OCI-LY3 (cell line): Measurements from ENCODE around the gene AR.

Experiments used
- EZH2phosphoT487 ChIP-seq: fragments of 200-600 bp; shearing (Covaris generic); IDR thresholded peaks from 2 replicates; pipeline ENCODE4 v1.6.1; 2018; ENCODE audit warnings: antibody characterized with exemption, mixed run types, low read depth
- TF ChIP-seq, protein P1 (sequence below): fragments of 200-600, 300-600 bp; sonication (generic); IDR thresholded peaks from 2 replicates; pipeline ENCODE4 v1.5.1; 2014; ENCODE audit warnings: antibody characterized with exemption, low read length, low read depth

DNA sequence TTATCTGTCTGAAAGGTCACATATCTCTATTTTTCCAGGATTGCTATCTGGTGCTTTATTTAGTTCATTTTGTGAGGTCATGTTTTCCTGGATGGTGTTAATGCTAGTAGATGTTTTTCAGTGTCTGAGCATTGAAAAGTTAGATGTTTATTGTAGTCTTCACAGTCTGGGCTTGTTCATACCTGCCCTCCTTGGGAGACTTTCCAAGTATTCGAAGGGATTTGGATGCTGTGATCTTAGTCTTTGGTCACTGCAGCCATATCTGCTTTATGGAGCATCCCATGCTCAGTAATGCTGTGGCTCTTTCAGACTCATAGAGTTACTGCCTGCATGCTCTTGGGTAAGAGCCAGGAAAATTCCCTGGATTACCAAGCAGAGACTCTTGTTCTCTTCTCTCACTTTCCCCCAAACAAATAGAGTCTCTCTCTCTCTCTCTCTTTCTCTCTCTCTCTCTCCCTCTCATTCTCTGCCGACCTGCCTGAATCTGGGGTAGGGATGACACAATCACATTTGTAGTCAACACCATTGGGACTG is 130.0 kb downstream of the AR start:
- TF ChIP-seq, protein P1, sequence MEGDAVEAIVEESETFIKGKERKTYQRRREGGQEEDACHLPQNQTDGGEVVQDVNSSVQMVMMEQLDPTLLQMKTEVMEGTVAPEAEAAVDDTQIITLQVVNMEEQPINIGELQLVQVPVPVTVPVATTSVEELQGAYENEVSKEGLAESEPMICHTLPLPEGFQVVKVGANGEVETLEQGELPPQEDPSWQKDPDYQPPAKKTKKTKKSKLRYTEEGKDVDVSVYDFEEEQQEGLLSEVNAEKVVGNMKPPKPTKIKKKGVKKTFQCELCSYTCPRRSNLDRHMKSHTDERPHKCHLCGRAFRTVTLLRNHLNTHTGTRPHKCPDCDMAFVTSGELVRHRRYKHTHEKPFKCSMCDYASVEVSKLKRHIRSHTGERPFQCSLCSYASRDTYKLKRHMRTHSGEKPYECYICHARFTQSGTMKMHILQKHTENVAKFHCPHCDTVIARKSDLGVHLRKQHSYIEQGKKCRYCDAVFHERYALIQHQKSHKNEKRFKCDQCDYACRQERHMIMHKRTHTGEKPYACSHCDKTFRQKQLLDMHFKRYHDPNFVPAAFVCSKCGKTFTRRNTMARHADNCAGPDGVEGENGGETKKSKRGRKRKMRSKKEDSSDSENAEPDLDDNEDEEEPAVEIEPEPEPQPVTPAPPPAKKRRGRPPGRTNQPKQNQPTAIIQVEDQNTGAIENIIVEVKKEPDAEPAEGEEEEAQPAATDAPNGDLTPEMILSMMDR = no peak
- no peak for TF ChIP-seq EZH2phosphoT487
